Neural cell (in vitro differentiated cells): ENCODE measurements around the gene TEX2. TPM values are rescaled to one million over a fixed set of nuclear protein-coding genes. Genes with fewer than 3 reads are reported as not detected.

ENCODE experiments used
- H2AFZ ChIP-seq: fragments of 200-600, 300-800 bp; sonication (generic), shearing (Covaris generic); 2 replicates; pipeline ENCODE4 v1.6.0; 2014; ENCODE audit warnings: low read depth, mild to moderate bottlenecking, antibody characterized with exemption, low read length, moderate library complexity
- H3F3A ChIP-seq: fragments of 200-600 bp; shearing (Covaris generic); 2 replicates; pipeline ENCODE4 v1.6.1; 2016; ENCODE audit warnings: mild to moderate bottlenecking, moderate library complexity, mixed read lengths, antibody characterized with exemption, low read length; ENCODE audit not compliant: insufficient read depth, poor library complexity, severe bottlenecking
- H3K27ac ChIP-seq: fragments of 200-600, 300-800 bp; sonication (generic), shearing (Covaris generic); 2 replicates; pipeline ENCODE4 v1.5.1; 2014; ENCODE audit warnings: mild to moderate bottlenecking, low read length, moderate library complexity
- H3K27me3 ChIP-seq: fragments of 300-800, 200-600 bp; sonication (generic), shearing (Covaris generic); 2 replicates; pipeline ENCODE4 v1.6.0; 2014; ENCODE audit warnings: mild to moderate bottlenecking, low read depth, low read length, moderate library complexity; ENCODE audit not compliant: insufficient read depth
- H3K36me3 ChIP-seq: fragments of 300-800, 200-600 bp; sonication (generic), shearing (Covaris generic); 2 replicates; pipeline ENCODE4 v1.5.1; 2014; ENCODE audit warnings: mild to moderate bottlenecking, antibody characterized with exemption, low read length, moderate library complexity; ENCODE audit not compliant: insufficient read depth
- H3K4me2 ChIP-seq: fragments of 300-800, 200-600 bp; sonication (generic), shearing (Covaris generic); 2 replicates; pipeline ENCODE4 v1.6.0; 2014; ENCODE audit warnings: mild to moderate bottlenecking, low read length
- H3K4me3 ChIP-seq: fragments of 300-800, 200-600 bp; sonication (generic), shearing (Covaris generic); 2 replicates; pipeline ENCODE4 v1.5.1; 2014; ENCODE audit warnings: mild to moderate bottlenecking, low read length, moderate library complexity
- H3K79me2 ChIP-seq: fragments of 200-600 bp; shearing (Covaris generic); replicated peaks from 2 replicates; pipeline ENCODE4 v1.6.0; 2014; ENCODE audit warnings: mild to moderate bottlenecking, low read length, moderate library complexity; ENCODE audit not compliant: insufficient read depth
- H3K9ac ChIP-seq: fragments of 300-800, 200-600 bp; sonication (generic), shearing (Covaris generic); 2 replicates; pipeline ENCODE4 v1.6.1; 2016; ENCODE audit warnings: mild to moderate bottlenecking, low read length, mixed read lengths
- H3K9me2 ChIP-seq: fragments of 200-600 bp; shearing (Covaris generic); 2 replicates; pipeline ENCODE4 v1.6.1; 2016; ENCODE audit warnings: mild to moderate bottlenecking, low read length, mixed read lengths; ENCODE audit not compliant: insufficient read depth
- H3K9me3 ChIP-seq: fragments of 200-600, 300-800 bp; sonication (generic), shearing (Covaris generic); 2 replicates; pipeline ENCODE4 v1.6.1; 2016; ENCODE audit warnings: mild to moderate bottlenecking, mixed run types, low read length, moderate library complexity, mixed read lengths
- H4K20me1 ChIP-seq: fragments of 200-600 bp; shearing (Covaris generic); 2 replicates; pipeline ENCODE4 v1.6.1; 2016; ENCODE audit warnings: mild to moderate bottlenecking, mixed run types; ENCODE audit not compliant: insufficient read depth
- EP300 ChIP-seq: fragments of 450-650 bp; conservative IDR thresholded peaks from 2 replicates; pipeline ENCODE4 v1.6.1; 2014; ENCODE audit warnings: antibody characterized with exemption, mild to moderate bottlenecking, moderate library complexity; ENCODE audit not compliant: poor library complexity, severe bottlenecking
- EZH2 ChIP-seq: fragments of 200-600, 300-800 bp; shearing (Covaris generic), sonication (generic); IDR thresholded peaks from 2 replicates; pipeline ENCODE4 v1.6.1; 2014; ENCODE audit warnings: antibody characterized with exemption, low read length, borderline replicate concordance, mild to moderate bottlenecking; ENCODE audit not compliant: insufficient read depth, poor library complexity, severe bottlenecking
- MXI1 ChIP-seq: fragments of 450-650 bp; conservative IDR thresholded peaks from 2 replicates; pipeline ENCODE4 v1.6.1; 2014; ENCODE audit warnings: antibody characterized with exemption, mild to moderate bottlenecking; ENCODE audit not compliant: poor library complexity, severe bottlenecking
- POLR2AphosphoS5 ChIP-seq: IDR thresholded peaks from 2 replicates; pipeline ENCODE4 v1.6.1; 2012
- RAD21 ChIP-seq: fragments of 450-650 bp; conservative IDR thresholded peaks from 2 replicates; pipeline ENCODE4 v1.6.1; 2014; ENCODE audit warnings: antibody characterized with exemption, mild to moderate bottlenecking, moderate library complexity
- SMC3 ChIP-seq: fragments of 450-650 bp; conservative IDR thresholded peaks from 2 replicates; pipeline ENCODE4 v1.6.1; 2014; ENCODE audit warnings: antibody characterized with exemption, mild to moderate bottlenecking, moderate library complexity; ENCODE audit not compliant: poor library complexity
- TAF1 ChIP-seq: IDR thresholded peaks from 2 replicates; pipeline ENCODE4 v1.6.1; 2012; ENCODE audit warnings: low read depth
- polyA plus RNA-seq: library from polyadenylated mRNA; depleted of rRNA; stranded (reverse); fragments of >200 nt; gene quantifications from 2 replicates; pipeline ENCODE4 v1.2.3, GENCODE V29; 2014
- TF ChIP-seq, protein P1 (sequence below): fragments of 450-650 bp; IDR thresholded peaks from 2 replicates; pipeline ENCODE4 v1.5.1; 2014; ENCODE audit warnings: antibody characterized with exemption, mild to moderate bottlenecking, moderate library complexity; ENCODE audit not compliant: poor library complexity, severe bottlenecking
- TF ChIP-seq, protein P2 (sequence below): IDR thresholded peaks from 2 replicates; pipeline ENCODE4 v1.6.1; 2012; ENCODE audit warnings: borderline replicate concordance

TEX2 gene
- polyA plus RNA-seq, 1 donor from 2014 or later: 19.7 TPM

DNA sequence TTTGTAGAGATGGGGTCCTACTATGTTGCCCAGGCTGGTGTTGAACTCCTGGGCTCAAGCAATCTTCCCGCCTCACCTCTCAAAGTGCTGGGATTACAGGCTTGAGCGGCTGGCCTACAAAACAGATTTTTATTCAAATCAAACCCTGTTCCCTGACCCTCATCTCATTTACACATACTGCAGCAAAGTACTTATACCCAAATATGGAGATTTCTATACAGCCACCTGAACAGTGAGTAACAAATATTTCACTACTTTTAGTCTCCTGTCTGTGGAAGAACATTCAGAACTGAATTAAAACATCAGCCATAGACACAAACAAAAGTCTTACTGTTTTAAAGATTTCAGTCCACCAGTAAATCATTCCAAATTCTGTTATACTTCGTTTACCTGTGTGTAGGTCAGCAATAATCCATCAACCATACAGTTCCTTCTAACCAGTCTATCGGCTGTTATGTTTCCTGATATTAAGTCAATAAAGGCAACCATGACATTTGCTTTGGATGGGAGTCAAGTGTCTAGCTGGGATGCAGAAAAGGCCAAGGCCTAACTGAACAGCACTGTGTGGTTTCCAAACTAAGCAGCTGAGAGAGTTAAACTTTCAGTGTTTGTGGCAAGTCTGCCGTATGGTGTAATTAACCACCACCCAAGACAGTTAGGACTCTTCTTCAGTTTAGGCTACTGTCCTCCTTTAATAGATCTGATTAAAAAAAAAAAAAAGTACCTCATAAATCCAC is 155.4 kb downstream of the TEX2 start:
- no peak for TF ChIP-seq RAD21
- TF ChIP-seq EP300: no peak
- TF ChIP-seq, protein P1, sequence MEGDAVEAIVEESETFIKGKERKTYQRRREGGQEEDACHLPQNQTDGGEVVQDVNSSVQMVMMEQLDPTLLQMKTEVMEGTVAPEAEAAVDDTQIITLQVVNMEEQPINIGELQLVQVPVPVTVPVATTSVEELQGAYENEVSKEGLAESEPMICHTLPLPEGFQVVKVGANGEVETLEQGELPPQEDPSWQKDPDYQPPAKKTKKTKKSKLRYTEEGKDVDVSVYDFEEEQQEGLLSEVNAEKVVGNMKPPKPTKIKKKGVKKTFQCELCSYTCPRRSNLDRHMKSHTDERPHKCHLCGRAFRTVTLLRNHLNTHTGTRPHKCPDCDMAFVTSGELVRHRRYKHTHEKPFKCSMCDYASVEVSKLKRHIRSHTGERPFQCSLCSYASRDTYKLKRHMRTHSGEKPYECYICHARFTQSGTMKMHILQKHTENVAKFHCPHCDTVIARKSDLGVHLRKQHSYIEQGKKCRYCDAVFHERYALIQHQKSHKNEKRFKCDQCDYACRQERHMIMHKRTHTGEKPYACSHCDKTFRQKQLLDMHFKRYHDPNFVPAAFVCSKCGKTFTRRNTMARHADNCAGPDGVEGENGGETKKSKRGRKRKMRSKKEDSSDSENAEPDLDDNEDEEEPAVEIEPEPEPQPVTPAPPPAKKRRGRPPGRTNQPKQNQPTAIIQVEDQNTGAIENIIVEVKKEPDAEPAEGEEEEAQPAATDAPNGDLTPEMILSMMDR: no peak
- no peak for TF ChIP-seq TAF1
- TF ChIP-seq MXI1: no peak
- Histone ChIP-seq H4K20me1 (no peaks in the 10 kb centered on the region), H3K36me3 (no peaks in the 10 kb centered on the region), H3F3A (no peaks in the 10 kb centered on the region), H3K4me3 (no peak overlapping the region), H3K9ac (no peak overlapping the region), H2AFZ (no peak overlapping the region), H3K4me2 (no peak overlapping the region), H3K79me2 (no peaks in the 10 kb centered on the region), H3K9me2 (no peaks in the 10 kb centered on the region), H3K27ac (no peak overlapping the region), H3K9me3 (no peaks in the 10 kb centered on the region), H3K27me3 (no peaks in the 10 kb centered on the region)

DNA sequence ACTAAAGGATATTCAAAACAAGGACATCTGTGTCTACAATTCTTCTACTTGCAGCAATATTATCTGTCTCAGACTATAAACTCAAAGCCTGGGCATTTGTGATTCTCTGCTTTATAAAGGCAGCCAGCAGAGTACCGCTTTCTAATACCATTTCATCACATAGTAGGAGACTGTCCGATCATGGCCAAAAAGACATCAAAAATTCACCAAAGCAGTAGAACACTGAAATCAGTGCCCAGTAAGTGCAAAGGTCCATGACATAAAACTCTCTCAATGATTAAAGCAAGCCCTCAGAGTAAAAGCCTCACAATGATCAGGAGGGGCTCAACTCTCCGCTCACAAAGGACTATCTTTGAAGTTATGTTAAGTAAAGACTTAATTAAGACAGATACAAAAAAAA is 156.1 kb downstream of the TEX2 start:
- H3K36me3 ChIP-seq: no peaks in the 10 kb centered on the region
- H3K9me3 ChIP-seq: no peaks in the 10 kb centered on the region
- H3K79me2 ChIP-seq: no peaks in the 10 kb centered on the region
- no peak overlapping the region for H3K4me3 ChIP-seq
- H3K27ac ChIP-seq: no peak overlapping the region
- no peaks in the 10 kb centered on the region for H3F3A ChIP-seq
- no peak overlapping the region for H3K9ac ChIP-seq
- no peaks in the 10 kb centered on the region for H3K9me2 ChIP-seq
- TF ChIP-seq EP300 (no peak), TAF1 (no peak), EZH2 (no peak), RAD21 (no peak), POLR2AphosphoS5 (no peak), SMC3 (no peak), MXI1 (no peak)
- TF ChIP-seq, protein P1: no peak
- TF ChIP-seq, protein P2, sequence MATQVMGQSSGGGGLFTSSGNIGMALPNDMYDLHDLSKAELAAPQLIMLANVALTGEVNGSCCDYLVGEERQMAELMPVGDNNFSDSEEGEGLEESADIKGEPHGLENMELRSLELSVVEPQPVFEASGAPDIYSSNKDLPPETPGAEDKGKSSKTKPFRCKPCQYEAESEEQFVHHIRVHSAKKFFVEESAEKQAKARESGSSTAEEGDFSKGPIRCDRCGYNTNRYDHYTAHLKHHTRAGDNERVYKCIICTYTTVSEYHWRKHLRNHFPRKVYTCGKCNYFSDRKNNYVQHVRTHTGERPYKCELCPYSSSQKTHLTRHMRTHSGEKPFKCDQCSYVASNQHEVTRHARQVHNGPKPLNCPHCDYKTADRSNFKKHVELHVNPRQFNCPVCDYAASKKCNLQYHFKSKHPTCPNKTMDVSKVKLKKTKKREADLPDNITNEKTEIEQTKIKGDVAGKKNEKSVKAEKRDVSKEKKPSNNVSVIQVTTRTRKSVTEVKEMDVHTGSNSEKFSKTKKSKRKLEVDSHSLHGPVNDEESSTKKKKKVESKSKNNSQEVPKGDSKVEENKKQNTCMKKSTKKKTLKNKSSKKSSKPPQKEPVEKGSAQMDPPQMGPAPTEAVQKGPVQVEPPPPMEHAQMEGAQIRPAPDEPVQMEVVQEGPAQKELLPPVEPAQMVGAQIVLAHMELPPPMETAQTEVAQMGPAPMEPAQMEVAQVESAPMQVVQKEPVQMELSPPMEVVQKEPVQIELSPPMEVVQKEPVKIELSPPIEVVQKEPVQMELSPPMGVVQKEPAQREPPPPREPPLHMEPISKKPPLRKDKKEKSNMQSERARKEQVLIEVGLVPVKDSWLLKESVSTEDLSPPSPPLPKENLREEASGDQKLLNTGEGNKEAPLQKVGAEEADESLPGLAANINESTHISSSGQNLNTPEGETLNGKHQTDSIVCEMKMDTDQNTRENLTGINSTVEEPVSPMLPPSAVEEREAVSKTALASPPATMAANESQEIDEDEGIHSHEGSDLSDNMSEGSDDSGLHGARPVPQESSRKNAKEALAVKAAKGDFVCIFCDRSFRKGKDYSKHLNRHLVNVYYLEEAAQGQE: no peak
- no peaks in the 10 kb centered on the region for H4K20me1 ChIP-seq
- no peaks in the 10 kb centered on the region for H3K27me3 ChIP-seq
- H2AFZ ChIP-seq: no peak overlapping the region
- H3K4me2 ChIP-seq: no peak overlapping the region
